HepG2 (cell line): ENCODE results near the gene SCNM1. TPM values are rescaled to one million over a fixed set of nuclear protein-coding genes. Genes with fewer than 3 reads are reported as not detected.

Source experiments
- ATF7-NPFF ChIP-seq: sonication (generic); formaldehyde crosslinking; IDR thresholded peaks from 2 replicates; pipeline ENCODE4 v1.8.1; 2023; ENCODE audit warnings: mild to moderate bottlenecking, low read depth, missing genetic modification reagents, moderate library complexity
- BCL3 ChIP-seq: sonication (generic); formaldehyde crosslinking; IDR thresholded peaks from 2 replicates; pipeline ENCODE4 v1.5.1; 2020; ENCODE audit warnings: mild to moderate bottlenecking, missing genetic modification reagents, moderate library complexity
- CENPX ChIP-seq: sonication (generic); formaldehyde crosslinking; IDR thresholded peaks from 2 replicates; pipeline ENCODE4 v1.9.0; 2021; ENCODE audit warnings: mild to moderate bottlenecking, missing genetic modification reagents, moderate library complexity
- EHMT2 ChIP-seq: fragments of 200-600 bp; sonication (generic); IDR thresholded peaks from 2 replicates; pipeline ENCODE4 v1.7.0; 2017; ENCODE audit warnings: antibody characterized with exemption, low read depth, low read length, borderline replicate concordance
- ERF ChIP-seq: IDR thresholded peaks from 2 replicates; pipeline ENCODE4 v1.6.1; 2018; ENCODE audit warnings: missing biosample characterization, missing genetic modification reagents
- HDAC2 ChIP-seq: sonication (generic); formaldehyde crosslinking; IDR thresholded peaks from 2 replicates; pipeline ENCODE4 v1.4.0; 2020; ENCODE audit warnings: missing genetic modification reagents
- KDM5A ChIP-seq: fragments of 200-600 bp; sonication (generic); IDR thresholded peaks from 2 replicates; pipeline ENCODE4 v1.7.0; 2018; ENCODE audit warnings: antibody characterized with exemption, mild to moderate bottlenecking, low read length, borderline replicate concordance
- MAF1 ChIP-seq: sonication (generic); formaldehyde crosslinking; IDR thresholded peaks from 2 replicates; pipeline ENCODE4 v1.5.0; 2020; ENCODE audit warnings: missing genetic modification reagents, borderline replicate concordance
- MBNL3 ChIP-seq: fragments of 250-450 bp; sonication (Bioruptor Pico); conservative IDR thresholded peaks from 2 replicates; pipeline ENCODE4 v1.8.0; 2022; ENCODE audit warnings: mild to moderate bottlenecking, inconsistent platforms
- MIXL1 ChIP-seq: IDR thresholded peaks from 2 replicates; pipeline ENCODE4 v1.6.1; 2016
- MTF2 ChIP-seq: sonication (generic); formaldehyde crosslinking; IDR thresholded peaks from 2 replicates; pipeline ENCODE4 v1.5.0; 2020; ENCODE audit warnings: missing genetic modification reagents, borderline replicate concordance
- MZF1 ChIP-seq: sonication (generic); formaldehyde crosslinking; IDR thresholded peaks from 2 replicates; pipeline ENCODE4 v1.8.1; 2023; ENCODE audit warnings: mild to moderate bottlenecking, missing genetic modification reagents, borderline replicate concordance
- NCOA5 ChIP-seq: sonication (generic); formaldehyde crosslinking; IDR thresholded peaks from 2 replicates; pipeline ENCODE4 v1.4.0; 2020; ENCODE audit warnings: missing genetic modification reagents
- ONECUT2 ChIP-seq: sonication (generic); formaldehyde crosslinking; IDR thresholded peaks from 2 replicates; pipeline ENCODE4 v1.4.0; 2020; ENCODE audit warnings: missing genetic modification reagents
- PHB2 ChIP-seq: fragments of 450-650 bp; IDR thresholded peaks from 2 replicates; pipeline ENCODE4 v1.6.1; 2018; ENCODE audit not compliant: partially characterized antibody
- RAD51 ChIP-seq: fragments of 450-650 bp; IDR thresholded peaks from 2 replicates; pipeline ENCODE4 v1.6.1; 2016; ENCODE audit warnings: borderline replicate concordance
- RBAK ChIP-seq: sonication (generic); formaldehyde crosslinking; IDR thresholded peaks from 2 replicates; pipeline ENCODE4 v1.5.1; 2020; ENCODE audit warnings: mild to moderate bottlenecking, missing genetic modification reagents
- SRSF1 ChIP-seq: fragments of 200-400 bp; formaldehyde crosslinking; optimal IDR thresholded peaks from 2 replicates; pipeline ENCODE3; 2017; ENCODE audit warnings: mild to moderate bottlenecking, low read depth, low read length, moderate library complexity
- TBX2 ChIP-seq: sonication (generic); formaldehyde crosslinking; IDR thresholded peaks from 2 replicates; pipeline ENCODE4 v1.5.0; 2020; ENCODE audit warnings: missing genetic modification reagents, mild to moderate bottlenecking, borderline replicate concordance
- ZNF235 ChIP-seq: sonication (generic); formaldehyde crosslinking; IDR thresholded peaks from 2 replicates; pipeline ENCODE4 v1.8.1; 2023; ENCODE audit warnings: mild to moderate bottlenecking, missing genetic modification reagents, borderline replicate concordance
- ZNF607 ChIP-seq: sonication (generic); formaldehyde crosslinking; IDR thresholded peaks from 2 replicates; pipeline ENCODE4 v1.5.1; 2020; ENCODE audit warnings: missing genetic modification reagents, mild to moderate bottlenecking, borderline replicate concordance
- ZNF629 ChIP-seq: sonication (generic); formaldehyde crosslinking; conservative IDR thresholded peaks from 2 replicates; pipeline ENCODE4 v1.5.0; 2020; ENCODE audit warnings: missing genetic modification reagents
- ZNF639 ChIP-seq: conservative IDR thresholded peaks from 2 replicates; pipeline ENCODE4 v1.6.1; 2018; ENCODE audit warnings: missing genetic modification reagents
- polyA plus RNA-seq, 8 experiments: library from polyadenylated mRNA; depleted of rRNA in 3 of 8; stranded (reverse) in 7 of 8; unstranded in 1 of 8; fragments of >200 nt; fragmentation: Illumina TruSeq in 4 of 8; extraction: Trizol in 4 of 8; gene quantifications; 2 replicates each; pipeline versions ENCODE4 v1.2.1 to v1.2.3, GENCODE V29; 2011 to 2016; ENCODE audit warnings: low read depth in 4 of 8, missing spikeins in 1 of 8, mixed read lengths in 1 of 8; ENCODE audit not compliant: insufficient read depth in 1 of 8
- total RNA-seq, 5 experiments: library from RNA; depleted of rRNA; stranded (reverse); fragments of >200 nt; fragmentation: Illumina TruSeq; extraction: Trizol; gene quantifications; 2 replicates each; pipeline ENCODE4 v1.2.3, GENCODE V29; 2016; ENCODE audit warnings: low read depth in 1 of 5
- TF ChIP-seq, protein P1 (sequence below): sonication (generic); formaldehyde crosslinking; conservative IDR thresholded peaks from 2 replicates; pipeline ENCODE4 v1.8.0; 2022; ENCODE audit warnings: mild to moderate bottlenecking, moderate library complexity, missing genetic modification reagents
- TF ChIP-seq, protein P2 (sequence below): fragments of 450-650 bp; IDR thresholded peaks from 2 replicates; pipeline ENCODE4 v1.6.1; 2017; ENCODE audit warnings: mild to moderate bottlenecking

Gene SCNM1
- total and polyA plus RNA-seq, 2 of the 13 experiments (the other 11 are each of a cell fraction or from before 2014, with no cell fraction given): 16.3 to 31.5 TPM

DNA sequence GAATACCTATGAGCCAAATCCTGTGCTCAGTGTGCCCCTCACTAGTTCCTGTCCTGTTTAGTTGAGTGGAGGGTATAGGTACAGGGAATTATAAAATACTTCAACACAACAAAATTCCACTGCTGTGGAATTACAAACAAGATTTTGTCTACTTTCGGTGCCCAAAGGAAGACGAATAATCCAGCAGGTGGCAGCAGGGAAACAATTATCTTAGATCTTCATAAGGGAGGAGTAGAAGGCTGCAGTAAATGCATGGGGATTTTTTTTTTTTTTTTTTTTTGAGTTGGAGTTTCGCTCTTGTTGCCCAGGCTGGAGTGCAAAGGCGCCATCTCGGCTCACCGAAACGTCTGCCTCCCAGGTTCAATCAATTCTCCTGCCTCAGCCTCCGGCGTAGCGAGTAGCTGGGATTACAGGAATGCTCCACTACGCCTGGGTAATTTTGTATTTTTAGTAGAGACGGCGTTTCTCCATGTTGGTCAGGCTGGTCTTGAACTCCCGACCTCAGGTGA is 30.4 kb downstream of the SCNM1 start (continued):
- TF ChIP-seq, protein P1, sequence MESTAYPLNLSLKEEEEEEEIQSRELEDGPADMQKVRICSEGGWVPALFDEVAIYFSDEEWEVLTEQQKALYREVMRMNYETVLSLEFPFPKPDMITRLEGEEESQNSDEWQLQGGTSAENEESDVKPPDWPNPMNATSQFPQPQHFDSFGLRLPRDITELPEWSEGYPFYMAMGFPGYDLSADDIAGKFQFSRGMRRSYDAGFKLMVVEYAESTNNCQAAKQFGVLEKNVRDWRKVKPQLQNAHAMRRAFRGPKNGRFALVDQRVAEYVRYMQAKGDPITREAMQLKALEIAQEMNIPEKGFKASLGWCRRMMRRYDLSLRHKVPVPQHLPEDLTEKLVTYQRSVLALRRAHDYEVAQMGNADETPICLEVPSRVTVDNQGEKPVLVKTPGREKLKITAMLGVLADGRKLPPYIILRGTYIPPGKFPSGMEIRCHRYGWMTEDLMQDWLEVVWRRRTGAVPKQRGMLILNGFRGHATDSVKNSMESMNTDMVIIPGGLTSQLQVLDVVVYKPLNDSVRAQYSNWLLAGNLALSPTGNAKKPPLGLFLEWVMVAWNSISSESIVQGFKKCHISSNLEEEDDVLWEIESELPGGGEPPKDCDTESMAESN (CRISPR knock-in tag): 0 out of 2 replicates have a peak, but pooled peaks have one; percentile 9
- TF ChIP-seq ATF7-NPFF: no peak
- no peak for TF ChIP-seq EHMT2
- no peak for TF ChIP-seq TBX2
- no peak for TF ChIP-seq ZNF629
- no peak for TF ChIP-seq MBNL3 (CRISPR knock-in tag)
- no peak for TF ChIP-seq MZF1 (CRISPR knock-in tag)
- TF ChIP-seq MTF2: no peak
- TF ChIP-seq HDAC2 (CRISPR knock-in tag): no peak; the same call in 1 of the 2 replicates
- no peak for TF ChIP-seq RBAK (CRISPR knock-in tag)
- TF ChIP-seq PHB2: no peak
- no peak for TF ChIP-seq ZNF235 (CRISPR knock-in tag)
- no peak for TF ChIP-seq RAD51
- no peak for TF ChIP-seq MAF1 (CRISPR knock-in tag)
- TF ChIP-seq CENPX (CRISPR knock-in tag): no peak
- TF ChIP-seq SRSF1: no peak
- TF ChIP-seq ZNF607 (CRISPR knock-in tag): no peak
- no peak for TF ChIP-seq ONECUT2
- no peak for TF ChIP-seq ERF (CRISPR knock-in tag)
- 0 out of 2 replicates have a peak, but pooled peaks have one; percentile 26 for TF ChIP-seq ZNF639 (CRISPR knock-in tag)
- TF ChIP-seq MIXL1 (CRISPR knock-in tag): 0 out of 2 replicates have a peak, but pooled peaks have one; percentile 39
- TF ChIP-seq NCOA5 (CRISPR knock-in tag): no peak
- no peak for TF ChIP-seq BCL3 (CRISPR knock-in tag)
- peak; percentile 53; the same call in 1 of the 2 replicates for TF ChIP-seq KDM5A
- TF ChIP-seq, protein P2, sequence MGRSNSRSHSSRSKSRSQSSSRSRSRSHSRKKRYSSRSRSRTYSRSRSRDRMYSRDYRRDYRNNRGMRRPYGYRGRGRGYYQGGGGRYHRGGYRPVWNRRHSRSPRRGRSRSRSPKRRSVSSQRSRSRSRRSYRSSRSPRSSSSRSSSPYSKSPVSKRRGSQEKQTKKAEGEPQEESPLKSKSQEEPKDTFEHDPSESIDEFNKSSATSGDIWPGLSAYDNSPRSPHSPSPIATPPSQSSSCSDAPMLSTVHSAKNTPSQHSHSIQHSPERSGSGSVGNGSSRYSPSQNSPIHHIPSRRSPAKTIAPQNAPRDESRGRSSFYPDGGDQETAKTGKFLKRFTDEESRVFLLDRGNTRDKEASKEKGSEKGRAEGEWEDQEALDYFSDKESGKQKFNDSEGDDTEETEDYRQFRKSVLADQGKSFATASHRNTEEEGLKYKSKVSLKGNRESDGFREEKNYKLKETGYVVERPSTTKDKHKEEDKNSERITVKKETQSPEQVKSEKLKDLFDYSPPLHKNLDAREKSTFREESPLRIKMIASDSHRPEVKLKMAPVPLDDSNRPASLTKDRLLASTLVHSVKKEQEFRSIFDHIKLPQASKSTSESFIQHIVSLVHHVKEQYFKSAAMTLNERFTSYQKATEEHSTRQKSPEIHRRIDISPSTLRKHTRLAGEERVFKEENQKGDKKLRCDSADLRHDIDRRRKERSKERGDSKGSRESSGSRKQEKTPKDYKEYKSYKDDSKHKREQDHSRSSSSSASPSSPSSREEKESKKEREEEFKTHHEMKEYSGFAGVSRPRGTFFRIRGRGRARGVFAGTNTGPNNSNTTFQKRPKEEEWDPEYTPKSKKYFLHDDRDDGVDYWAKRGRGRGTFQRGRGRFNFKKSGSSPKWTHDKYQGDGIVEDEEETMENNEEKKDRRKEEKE: no peak
